SJCRH30 (cell line): ENCODE data around the gene OPCML. TPM values are rescaled to one million over a fixed set of nuclear protein-coding genes. Genes with fewer than 3 reads are reported as not detected.

Experiments
- DNase-seq, 2 experiments: peaks; one replicate each; pipeline ENCODE4 v3.0.0-alpha.2; 2015 to 2020
- H3K27ac ChIP-seq: fragments of 250-450 bp; sonication (Bioruptor Pico); 2 replicates; pipeline ENCODE4 v1.5.1; 2020; ENCODE audit warnings: mild to moderate bottlenecking, moderate library complexity
- H3K27me3 ChIP-seq: fragments of 250-450 bp; sonication (Bioruptor Pico); 2 replicates; pipeline ENCODE4 v1.5.1; 2020; ENCODE audit warnings: mild to moderate bottlenecking, moderate library complexity
- H3K36me3 ChIP-seq: fragments of 250-450 bp; sonication (Bioruptor Pico); 2 replicates; pipeline ENCODE4 v1.5.1; 2020; ENCODE audit warnings: mild to moderate bottlenecking, moderate library complexity
- H3K4me1 ChIP-seq: fragments of 250-450 bp; sonication (Bioruptor Pico); 2 replicates; pipeline ENCODE4 v1.5.1; 2020; ENCODE audit warnings: mild to moderate bottlenecking, moderate library complexity
- H3K4me3 ChIP-seq: fragments of 250-450 bp; sonication (Bioruptor Pico); 2 replicates; pipeline ENCODE4 v1.5.1; 2020; ENCODE audit warnings: mild to moderate bottlenecking, moderate library complexity
- H3K9me3 ChIP-seq: fragments of 250-450 bp; sonication (Bioruptor Pico); replicated peaks from 2 replicates; pipeline ENCODE4 v1.5.1; 2020; ENCODE audit warnings: mild to moderate bottlenecking, moderate library complexity
- total RNA-seq: library from RNA; depleted of rRNA; stranded (reverse); fragments of >200 nt; shearing (Covaris generic); gene quantifications from 2 replicates; pipeline ENCODE4 v1.2.3, GENCODE V29; 2014

The OPCML gene
- total RNA-seq, 1 experiment from 2014 or later: not detected

GRCh38 chr11:133388975-133389568, 143.2 kb downstream of the OPCML start:
- Histone ChIP-seq H3K36me3 (no peaks in the 10 kb centered on the region), H3K27me3 (no peaks in the 10 kb centered on the region), H3K9me3 (no peaks in the 10 kb centered on the region), H3K4me1 (no peaks in the 10 kb centered on the region), H3K4me3 (no peak overlapping the region), H3K27ac (no peak overlapping the region)
- no peak for DNase-seq

GRCh38 chr11:133388260-133388659, 144.0 kb downstream of the OPCML start:
- no peaks in the 10 kb centered on the region for H3K36me3 ChIP-seq
- no peaks in the 10 kb centered on the region for H3K4me1 ChIP-seq
- H3K27me3 ChIP-seq: no peaks in the 10 kb centered on the region
- no peak overlapping the region for H3K27ac ChIP-seq
- no peak overlapping the region for H3K4me3 ChIP-seq
- no peak for DNase-seq
- no peaks in the 10 kb centered on the region for H3K9me3 ChIP-seq

- Histone ChIP-seq H3K4me3 (no peak overlapping the region), H3K27me3 (no peaks in the 10 kb centered on the region), H3K27ac (no peak overlapping the region), H3K36me3 (no peaks in the 10 kb centered on the region), H3K9me3 (no peaks in the 10 kb centered on the region), H3K4me1 (no peaks in the 10 kb centered on the region)
- no peak for DNase-seq
These were observed 145.4 kb downstream of the OPCML start for GRCh38 chr11:133386852-133387251.

GRCh38 chr11:133386262-133386661, 146.0 kb downstream of the OPCML start:
- Histone ChIP-seq H3K4me3 (no peak overlapping the region), H3K9me3 (no peaks in the 10 kb centered on the region), H3K27me3 (no peaks in the 10 kb centered on the region), H3K27ac (no peak overlapping the region), H3K36me3 (no peaks in the 10 kb centered on the region), H3K4me1 (no peaks in the 10 kb centered on the region)
- no peak for DNase-seq

- no peaks in the 10 kb centered on the region for H3K27me3 ChIP-seq
- no peaks in the 10 kb centered on the region for H3K9me3 ChIP-seq
- no peak overlapping the region for H3K4me3 ChIP-seq
- H3K36me3 ChIP-seq: no peaks in the 10 kb centered on the region
- H3K4me1 ChIP-seq: no peaks in the 10 kb centered on the region
- no peak overlapping the region for H3K27ac ChIP-seq
- no peak for DNase-seq
These were observed 146.5 kb downstream of the OPCML start for GRCh38 chr11:133385781-133386180.

- no peak for DNase-seq
- Histone ChIP-seq H3K36me3 (no peaks in the 10 kb centered on the region), H3K9me3 (no peaks in the 10 kb centered on the region), H3K27ac (no peak overlapping the region), H3K4me3 (no peak overlapping the region), H3K4me1 (no peaks in the 10 kb centered on the region), H3K27me3 (no peaks in the 10 kb centered on the region)
These were observed 147.6 kb downstream of the OPCML start for GRCh38 chr11:133384731-133385130.

- H3K4me1 ChIP-seq: no peaks in the 10 kb centered on the region
- H3K36me3 ChIP-seq: no peaks in the 10 kb centered on the region
- DNase-seq: no peak
- H3K27me3 ChIP-seq: no peaks in the 10 kb centered on the region
- no peak overlapping the region for H3K4me3 ChIP-seq
- H3K9me3 ChIP-seq: no peaks in the 10 kb centered on the region
- H3K27ac ChIP-seq: no peak overlapping the region
These were observed 148.6 kb downstream of the OPCML start for GRCh38 chr11:133383689-133384088.

- no peak overlapping the region for H3K4me3 ChIP-seq
- no peaks in the 10 kb centered on the region for H3K36me3 ChIP-seq
- no peak for DNase-seq
- H3K27ac ChIP-seq: no peak overlapping the region
- H3K9me3 ChIP-seq: no peaks in the 10 kb centered on the region
- no peaks in the 10 kb centered on the region for H3K27me3 ChIP-seq
- H3K4me1 ChIP-seq: no peaks in the 10 kb centered on the region
These were observed 149.1 kb downstream of the OPCML start for GRCh38 chr11:133383201-133383600.

- Histone ChIP-seq H3K9me3 (no peaks in the 10 kb centered on the region), H3K36me3 (no peaks in the 10 kb centered on the region), H3K4me1 (no peaks in the 10 kb centered on the region), H3K27me3 (no peaks in the 10 kb centered on the region), H3K27ac (no peak overlapping the region), H3K4me3 (no peak overlapping the region)
- no peak for DNase-seq
These were observed 150.0 kb downstream of the OPCML start for GRCh38 chr11:133382131-133382812.

GRCh38 chr11:133381761-133382130, 150.6 kb downstream of the OPCML start:
- Histone ChIP-seq H3K36me3 (no peaks in the 10 kb centered on the region), H3K27ac (no peak overlapping the region), H3K4me1 (no peaks in the 10 kb centered on the region), H3K4me3 (no peak overlapping the region), H3K27me3 (no peaks in the 10 kb centered on the region), H3K9me3 (no peaks in the 10 kb centered on the region)
- no peak for DNase-seq

GRCh38 chr11:133366147-133366546, 166.2 kb downstream of the OPCML start:
- Histone ChIP-seq H3K4me3 (no peak overlapping the region), H3K36me3 (no peaks in the 10 kb centered on the region), H3K9me3 (no peaks in the 10 kb centered on the region), H3K27ac (no peak overlapping the region), H3K27me3 (no peaks in the 10 kb centered on the region), H3K4me1 (no peaks in the 10 kb centered on the region)
- no peak for DNase-seq

GRCh38 chr11:133362916-133363315, 169.4 kb downstream of the OPCML start:
- H3K4me1 ChIP-seq: no peaks in the 10 kb centered on the region
- H3K4me3 ChIP-seq: no peak overlapping the region
- H3K36me3 ChIP-seq: no peaks in the 10 kb centered on the region
- no peaks in the 10 kb centered on the region for H3K9me3 ChIP-seq
- DNase-seq: no peak
- H3K27me3 ChIP-seq: no peaks in the 10 kb centered on the region
- no peak overlapping the region for H3K27ac ChIP-seq

GRCh38 chr11:133362156-133362555, 170.1 kb downstream of the OPCML start:
- no peaks in the 10 kb centered on the region for H3K27me3 ChIP-seq
- no peak overlapping the region for H3K4me3 ChIP-seq
- no peaks in the 10 kb centered on the region for H3K4me1 ChIP-seq
- H3K36me3 ChIP-seq: no peaks in the 10 kb centered on the region
- no peak overlapping the region for H3K27ac ChIP-seq
- DNase-seq: no peak
- H3K9me3 ChIP-seq: no peaks in the 10 kb centered on the region

- no peak overlapping the region for H3K27ac ChIP-seq
- no peak overlapping the region for H3K4me3 ChIP-seq
- H3K9me3 ChIP-seq: no peaks in the 10 kb centered on the region
- H3K36me3 ChIP-seq: no peaks in the 10 kb centered on the region
- H3K27me3 ChIP-seq: no peaks in the 10 kb centered on the region
- no peaks in the 10 kb centered on the region for H3K4me1 ChIP-seq
- DNase-seq: no peak
These were observed 170.7 kb downstream of the OPCML start for GRCh38 chr11:133361689-133361994.

- Histone ChIP-seq H3K4me1 (no peaks in the 10 kb centered on the region), H3K27me3 (no peaks in the 10 kb centered on the region), H3K4me3 (no peak overlapping the region), H3K36me3 (no peaks in the 10 kb centered on the region), H3K27ac (no peak overlapping the region), H3K9me3 (no peaks in the 10 kb centered on the region)
- DNase-seq: no peak
These were observed 171.2 kb downstream of the OPCML start for GRCh38 chr11:133360860-133361688.
